NB4 (cell line): ENCODE results near the gene SNCG.
"Not testable (repeated sequence)": the region's sequence is repeated elsewhere in the genome, so short reads cannot be mapped to it uniquely, and the experiment has no call there.

Experiments used
- CTCF ChIP-seq: IDR thresholded peaks from one replicate; pipeline ENCODE4 v1.5.1; 2012; ENCODE audit warnings: low read depth, low read length
- MYC ChIP-seq: IDR thresholded peaks from 2 replicates; pipeline ENCODE4 v1.6.1; 2011; ENCODE audit warnings: low read depth, low read length
- POLR2A ChIP-seq: IDR thresholded peaks from 2 replicates; pipeline ENCODE4 v1.6.1; 2011; ENCODE audit warnings: mild to moderate bottlenecking; ENCODE audit not compliant: insufficient read length; ENCODE audit errors: extremely low read depth
- TF ChIP-seq, protein P1 (sequence below): IDR thresholded peaks from 2 replicates; pipeline ENCODE4 v1.6.1; 2011; ENCODE audit warnings: low read depth, low read length

DNA sequence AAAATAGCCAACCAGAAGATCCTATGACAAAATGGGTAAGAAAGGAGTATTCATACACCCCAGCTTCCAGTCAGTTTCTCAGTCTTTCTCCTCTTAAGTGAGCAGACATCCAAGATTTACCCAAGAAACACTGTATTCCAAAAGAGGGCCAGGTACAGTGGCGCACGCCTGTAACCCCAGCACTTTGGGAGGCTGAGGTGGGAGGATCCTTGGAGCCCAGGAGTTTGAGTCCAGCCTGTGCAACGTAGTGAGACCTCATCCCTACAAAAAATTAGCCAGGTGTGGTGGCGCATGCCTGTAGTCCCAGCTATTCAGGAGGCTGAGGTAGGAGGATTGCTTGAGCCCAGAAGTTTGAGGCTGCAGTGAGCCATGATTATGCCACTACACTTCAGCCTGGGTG is 10.6 kb upstream of the SNCG start:
- TF ChIP-seq CTCF, POLR2A, MYC: not testable (repeated sequence)
- TF ChIP-seq, protein P1, sequence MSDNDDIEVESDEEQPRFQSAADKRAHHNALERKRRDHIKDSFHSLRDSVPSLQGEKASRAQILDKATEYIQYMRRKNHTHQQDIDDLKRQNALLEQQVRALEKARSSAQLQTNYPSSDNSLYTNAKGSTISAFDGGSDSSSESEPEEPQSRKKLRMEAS = not testable (repeated sequence)
